Panc1 (cell line): ENCODE results near the gene PLAC8. TPM values are rescaled to one million over a fixed set of nuclear protein-coding genes. Genes with fewer than 3 reads are reported as not detected.

Experiments used
- ATAC-seq: fragments of 200-7000 bp; cut with Tn5 transposase; 2 replicates; pipeline ENCODE4 v1.9.1; 2020; ENCODE audit warnings: mild to moderate bottlenecking, moderate library complexity
- BruUV-seq: library from RNA; stranded (reverse); fragments of 400-500 nt; replicated peaks from 2 replicates; lab custom pipeline; 2021; lab: Mats Ljungman, UMichigan
- CTCF ChIA-PET: fragments of 300-600 bp; sonication (Branson Sonifier 250); formaldehyde crosslinking; loops from one replicate; lab custom pipeline; 2022; ENCODE audit warnings: antibody characterized with exemption; lab: Charles Lee
- POLR2A ChIA-PET: fragments of 300-600 bp; sonication (Branson Sonifier 250); formaldehyde crosslinking; loops from one replicate; lab custom pipeline; 2022; ENCODE audit warnings: antibody characterized with exemption; lab: Charles Lee
- DNase-seq: peaks from one replicate; pipeline ENCODE4 v3.0.0-alpha.2; 2010; ENCODE audit warnings: low read depth, low spot score
- H3K27ac ChIP-seq: 2 replicates; pipeline ENCODE4 v1.5.1; 2011; ENCODE audit warnings: mild to moderate bottlenecking, low read length, inconsistent platforms
- H3K27me3 ChIP-seq: fragments of 200-500 bp; sonication (Bioruptor generic); 2 replicates; pipeline ENCODE4 v1.6.0; 2014; ENCODE audit warnings: low read length, inconsistent platforms; ENCODE audit not compliant: control insufficient read depth, insufficient read depth
- H3K36me3 ChIP-seq: fragments of 200-500 bp; sonication (Bioruptor generic); 2 replicates; pipeline ENCODE4 v1.5.1; 2014; ENCODE audit warnings: inconsistent platforms, mild to moderate bottlenecking, low read length, moderate library complexity; ENCODE audit not compliant: control insufficient read depth, insufficient read depth
- H3K4me1 ChIP-seq: 2 replicates; pipeline ENCODE4 v1.5.1; 2011; ENCODE audit warnings: inconsistent platforms, mild to moderate bottlenecking, low read length, moderate library complexity; ENCODE audit not compliant: control insufficient read depth, insufficient read depth
- H3K4me3 ChIP-seq, 2 experiments: 2 replicates each; pipeline ENCODE4 v1.5.1; 2011 to 2012; ENCODE audit warnings: low read depth in 2 of 2, low read length in 2 of 2, mild to moderate bottlenecking in 2 of 2, inconsistent platforms in 1 of 2, moderate library complexity in 1 of 2
- H3K9me3 ChIP-seq: fragments of 200-500 bp; sonication (Bioruptor generic); 2 replicates; pipeline ENCODE4 v1.5.1; 2014; ENCODE audit warnings: low read depth, mild to moderate bottlenecking, inconsistent platforms, low read length, moderate library complexity; ENCODE audit not compliant: control insufficient read depth, insufficient read depth
- POLR2AphosphoS5 ChIP-seq: IDR thresholded peaks from 2 replicates; pipeline ENCODE4 v1.6.1; 2012; ENCODE audit warnings: mild to moderate bottlenecking, low read depth, low read length, moderate library complexity
- REST ChIP-seq, 2 experiments: IDR thresholded peaks; 2 replicates each; pipeline ENCODE4 v1.6.1; 2011 to 2012; ENCODE audit warnings: low read depth in 2 of 2, control low read depth in 1 of 2, low read length in 1 of 2, mild to moderate bottlenecking in 1 of 2, moderate library complexity in 1 of 2; ENCODE audit not compliant: insufficient read depth in 1 of 2
- SIN3A ChIP-seq: IDR thresholded peaks from 2 replicates; pipeline ENCODE4 v1.6.1; 2012; ENCODE audit warnings: low read depth, mild to moderate bottlenecking, low read length, moderate library complexity, borderline replicate concordance; ENCODE audit not compliant: insufficient read depth
- TCF7L2 ChIP-seq: IDR thresholded peaks from 2 replicates; pipeline ENCODE4 v1.6.1; 2011; ENCODE audit warnings: mild to moderate bottlenecking, low read depth, low read length, inconsistent platforms
- in situ Hi-C: cut with HindIII; loops from 2 replicates; pipeline ENCODE4 v1.10.0; 2016; ENCODE audit warnings: low sequenced_read_pairs, low pct_unique_long_range_greater_than_20kb
- intact Hi-C: fragments of 100-400 bp; cut with micrococcal nuclease; formaldehyde crosslinking; loops from one replicate; pipeline ENCODE4 v1.10.0; 2022; ENCODE audit not compliant: unreplicated experiment
- total RNA-seq: library from RNA; stranded (reverse); gene quantifications from one replicate; pipeline ENCODE4 v1.2.1, GENCODE V29; 2021; ENCODE audit not compliant: unreplicated experiment
- TF ChIP-seq, protein P1 (sequence below): fragments of 450-650 bp; IDR thresholded peaks from 2 replicates; pipeline ENCODE4 v1.5.1; 2017; ENCODE audit warnings: mild to moderate bottlenecking

PLAC8 gene
- total RNA-seq, 1 experiment from 2014 or later = 154 TPM

DNA sequence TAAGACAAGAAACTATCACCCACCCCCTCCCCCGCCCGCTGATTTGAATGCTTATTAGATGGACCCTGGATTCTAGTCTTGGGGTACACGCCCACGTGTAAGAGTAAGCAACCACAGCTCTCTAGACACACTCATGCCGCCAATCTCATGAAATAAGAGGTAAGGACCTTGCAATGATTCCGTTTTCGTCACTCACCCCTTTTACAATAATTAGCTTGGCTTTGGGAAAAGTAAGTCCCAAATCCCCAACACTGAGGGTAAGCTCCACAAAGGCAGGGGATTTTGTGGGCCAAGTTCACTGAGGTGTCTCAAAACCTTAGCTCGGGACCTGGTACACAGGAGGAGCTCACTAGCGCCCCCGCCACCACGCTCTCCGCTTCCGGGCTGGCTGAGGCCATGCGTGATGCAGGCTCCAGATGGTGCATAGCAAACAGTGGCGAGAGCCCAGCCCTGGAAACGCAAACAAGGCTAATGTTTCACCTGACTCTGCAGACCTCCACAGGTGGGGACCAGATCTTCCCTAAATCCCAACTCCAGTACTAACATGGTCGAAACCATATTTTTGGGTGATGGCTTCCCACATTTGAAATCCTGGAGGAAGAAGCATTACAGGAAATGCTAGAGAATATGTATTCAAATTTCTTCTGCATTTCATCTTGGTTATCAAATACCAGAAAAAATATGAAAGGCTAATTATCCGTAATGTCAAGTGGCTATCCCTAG is 4.1 kb downstream of the PLAC8 start:
- intact Hi-C loops = no loop called here
- Histone ChIP-seq H3K4me3 (peak overlapping the region; percentile 44 to 67), H3K27ac (peak overlapping the region; percentile 99)

GRCh38 chr4:83109480-83110222 is 4.9 kb downstream of the PLAC8 start:
- in situ Hi-C loops (no loop called here), intact Hi-C loops (no loop called here)
- DNase-seq (no peak), ATAC-seq (peak; percentile 50)
- no peaks in the 10 kb centered on the region for H3K9me3 ChIP-seq
- no TSS peak for BruUV-seq
- no peaks in the 10 kb centered on the region for H3K27me3 ChIP-seq
- H3K27ac ChIP-seq = peak overlapping the region; percentile 99
- TF ChIP-seq POLR2AphosphoS5 (0 out of 2 replicates have a peak, but pooled peaks have one; percentile 25), SIN3A (no peak)
- peaks cover 37% of the 10 kb centered on the region for H3K4me1 ChIP-seq
- CTCF ChIA-PET = interaction anchor here (0.6 to 1.5 kb wide), 5 partner anchors 9 to 175 kb away, joined by 3 to 6 read pairs (median 5); partner anchors contain the start of gene COQ2
- H3K4me3 ChIP-seq = peak overlapping the region; percentile 44 to 67
- peaks cover 2% of the 10 kb centered on the region for H3K36me3 ChIP-seq
- POLR2A ChIA-PET = no interaction called here

More for the DNA sequence above, 4.1 kb downstream of the PLAC8 start:
- in situ Hi-C loops = no loop called here
- Histone ChIP-seq H3K9me3 (no peaks in the 10 kb centered on the region), H3K36me3 (peaks cover 1% of the 10 kb centered on the region), H3K27me3 (no peaks in the 10 kb centered on the region), H3K4me1 (peaks cover 41% of the 10 kb centered on the region)
- CTCF ChIA-PET = interaction anchor here (0.6 to 1.5 kb wide), 6 partner anchors 8 to 174 kb away, joined by 3 to 6 read pairs (median 4); partner anchors contain the start of gene COQ2
- BruUV-seq = no TSS peak
- DNase-seq (peak; percentile 79), ATAC-seq (peak; percentile 81)
- POLR2A ChIA-PET = no interaction called here
- TF ChIP-seq SIN3A (peak; percentile 10; the same call in 1 of the 2 replicates), REST (IDR thresholded peaks at IDR 0.05; ENCODE audit: insufficient read depth in 1 of 2, low read depth in 2 of 2, low read length in 1 of 2) (no peak), TCF7L2 (no peak)
- TF ChIP-seq, protein P1, sequence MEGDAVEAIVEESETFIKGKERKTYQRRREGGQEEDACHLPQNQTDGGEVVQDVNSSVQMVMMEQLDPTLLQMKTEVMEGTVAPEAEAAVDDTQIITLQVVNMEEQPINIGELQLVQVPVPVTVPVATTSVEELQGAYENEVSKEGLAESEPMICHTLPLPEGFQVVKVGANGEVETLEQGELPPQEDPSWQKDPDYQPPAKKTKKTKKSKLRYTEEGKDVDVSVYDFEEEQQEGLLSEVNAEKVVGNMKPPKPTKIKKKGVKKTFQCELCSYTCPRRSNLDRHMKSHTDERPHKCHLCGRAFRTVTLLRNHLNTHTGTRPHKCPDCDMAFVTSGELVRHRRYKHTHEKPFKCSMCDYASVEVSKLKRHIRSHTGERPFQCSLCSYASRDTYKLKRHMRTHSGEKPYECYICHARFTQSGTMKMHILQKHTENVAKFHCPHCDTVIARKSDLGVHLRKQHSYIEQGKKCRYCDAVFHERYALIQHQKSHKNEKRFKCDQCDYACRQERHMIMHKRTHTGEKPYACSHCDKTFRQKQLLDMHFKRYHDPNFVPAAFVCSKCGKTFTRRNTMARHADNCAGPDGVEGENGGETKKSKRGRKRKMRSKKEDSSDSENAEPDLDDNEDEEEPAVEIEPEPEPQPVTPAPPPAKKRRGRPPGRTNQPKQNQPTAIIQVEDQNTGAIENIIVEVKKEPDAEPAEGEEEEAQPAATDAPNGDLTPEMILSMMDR = peak; percentile 85
